HL-60/S4 treated with retinoic acid at 250 ng/mL for 4 days and 3 days (cell line): Measurements from ENCODE around the gene RHOF.

Source experiments
- in situ Hi-C: fragments of 300-500 bp; cut with MboI; formaldehyde crosslinking; loops from 2 replicates; pipeline ENCODE4 v1.7.0; 2022; ENCODE audit warnings: low sequenced_read_pairs

RHOF gene

GRCh38 chr12:121805171-121806008 is 11.9 kb upstream of the RHOF start:
- in situ Hi-C loops, result no loop called here

GRCh38 chr12:121804417-121805111 is 11.1 kb upstream of the RHOF start:
- in situ Hi-C loops, result no loop called here

- in situ Hi-C loops, result no loop called here
Observed at GRCh38 chr12:121803861-121804416, 10.5 kb upstream of the RHOF start, which contains the start of gene SETD1B. TSS of gene SETD1B (plus strand) at chr12:121804009. CDS start at chr12:121804738, 729 bp downstream.

GRCh38 chr12:121802843-121803698 is 9.6 kb upstream of the RHOF start:
- in situ Hi-C loops, result no loop called here

- in situ Hi-C loops, result no loop called here
Observed at GRCh38 chr12:121802485-121802842, 9.0 kb upstream of the RHOF start.

- in situ Hi-C loops, result no loop called here
Observed at GRCh38 chr12:121801595-121802484, 8.4 kb upstream of the RHOF start.

- in situ Hi-C loops, result no loop called here
Observed at GRCh38 chr12:121800694-121801594, 7.5 kb upstream of the RHOF start.

- in situ Hi-C loops, result loop anchor here (10.0 kb wide), 1 partner anchor 85 kb away; the partner anchor contains the start of gene PSMD9
Observed at GRCh38 chr12:121799842-121800693, 6.6 kb upstream of the RHOF start.

GRCh38 chr12:121799156-121799841 is 5.8 kb upstream of the RHOF start:
- in situ Hi-C loops, result loop anchor here (10.0 kb wide), 1 partner anchor 86 kb away; the partner anchor contains the start of gene PSMD9

GRCh38 chr12:121798787-121799155 is 5.3 kb upstream of the RHOF start:
- in situ Hi-C loops, result loop anchor here (10.0 kb wide), 1 partner anchor 86 kb away; the partner anchor contains the start of gene PSMD9

GRCh38 chr12:121797937-121798786 is 4.7 kb upstream of the RHOF start:
- in situ Hi-C loops, result loop anchor here (10.0 kb wide), 1 partner anchor 87 kb away; the partner anchor contains the start of gene PSMD9

- in situ Hi-C loops, result loop anchor here (10.0 kb wide), 1 partner anchor 88 kb away; the partner anchor contains the start of gene PSMD9
Observed at GRCh38 chr12:121796855-121797751, 3.6 kb upstream of the RHOF start.

- in situ Hi-C loops, result loop anchor here (10.0 kb wide), 1 partner anchor 90 kb away; the partner anchor contains the start of gene PSMD9
Observed at GRCh38 chr12:121795034-121795968, 1.8 kb upstream of the RHOF start.

- in situ Hi-C loops, result loop anchor here (10.0 kb wide), 1 partner anchor 90 kb away; the partner anchor contains the start of gene PSMD9
Observed at GRCh38 chr12:121794534-121795033, 1.1 kb upstream of the RHOF start.
